Measurements from ENCODE around the gene ADAMTS3.

The ADAMTS3 gene

GRCh38 chr4:72568959-72569718 lies at the start of gene ADAMTS3:
TSS of gene ADAMTS3 (minus strand) at chr4:72569221. CDS start at chr4:72568762, 459 bp downstream.
- DNase-seq: peak; percentile 2

GRCh38 chr4:72613959-72614358 lies 44.9 kb upstream of the ADAMTS3 start:
- no peak for DNase-seq

- no peak for DNase-seq
Measured at GRCh38 chr4:72606751-72607150, 37.7 kb upstream of the ADAMTS3 start.

- no peak for DNase-seq
Measured at GRCh38 chr4:72604324-72604723, 35.3 kb upstream of the ADAMTS3 start.

- DNase-seq: no peak
Measured at GRCh38 chr4:72602396-72603376, 33.7 kb upstream of the ADAMTS3 start.

- no peak for DNase-seq
Measured at GRCh38 chr4:72591547-72592454, 22.8 kb upstream of the ADAMTS3 start.

GRCh38 chr4:72587334-72587733 lies 18.3 kb upstream of the ADAMTS3 start:
- no peak for DNase-seq

GRCh38 chr4:72582853-72583252 lies 13.8 kb upstream of the ADAMTS3 start:
- DNase-seq: no peak

- no peak for DNase-seq
Measured at GRCh38 chr4:72577211-72577610, 8.2 kb upstream of the ADAMTS3 start.

GRCh38 chr4:72571337-72571736 lies 2.3 kb upstream of the ADAMTS3 start:
- no peak for DNase-seq

- no peak for DNase-seq
Measured at GRCh38 chr4:72569719-72570235, 756 bp upstream of the ADAMTS3 start.

- no peak for DNase-seq
Measured at GRCh38 chr4:72567821-72568675, 973 bp downstream of the ADAMTS3 start.

- no peak for DNase-seq
Measured at GRCh38 chr4:72567036-72567435, 2.0 kb downstream of the ADAMTS3 start.

GRCh38 chr4:72566464-72566972 lies 2.5 kb downstream of the ADAMTS3 start:
- DNase-seq: no peak

- no peak for DNase-seq
Measured at GRCh38 chr4:72564789-72565188, 4.2 kb downstream of the ADAMTS3 start.

GRCh38 chr4:72564184-72564583 lies 4.8 kb downstream of the ADAMTS3 start:
- DNase-seq: no peak

GRCh38 chr4:72558655-72559054 lies 10.4 kb downstream of the ADAMTS3 start:
- no peak for DNase-seq

GRCh38 chr4:72557021-72557420 lies 12.0 kb downstream of the ADAMTS3 start:
- no peak for DNase-seq

- no peak for DNase-seq
Measured at GRCh38 chr4:72555377-72555831, 13.6 kb downstream of the ADAMTS3 start.

- no peak for DNase-seq
Measured at GRCh38 chr4:72553540-72554337, 15.3 kb downstream of the ADAMTS3 start.

All from NCI-H2171 treated with DMSO at 0.1 percent for 48 hours (cell line).